RWPE2 (cell line): Measurements from ENCODE around the gene NR2F1.

ENCODE experiments used
- ATAC-seq: fragments of 200-7000 bp; cut with Tn5 transposase; 3 replicates; pipeline ENCODE4 v1.9.1; 2021; ENCODE audit warnings: low read depth
- DNase-seq: peaks from one replicate; pipeline ENCODE4 v3.0.0-alpha.2; 2020; ENCODE audit warnings: low spot score
- H3K27ac ChIP-seq: fragments of 450-650 bp; 2 replicates; pipeline ENCODE4 v1.5.1; 2017; ENCODE audit warnings: mild to moderate bottlenecking; ENCODE audit not compliant: poor library complexity, severe bottlenecking
- H3K27me3 ChIP-seq: fragments of 250-450 bp; sonication (Bioruptor Pico); 2 replicates; pipeline ENCODE4 v1.5.1; 2021; ENCODE audit warnings: mild to moderate bottlenecking, moderate library complexity; ENCODE audit not compliant: insufficient read depth, poor library complexity, severe bottlenecking
- H3K36me3 ChIP-seq: fragments of 250-450 bp; sonication (Bioruptor Pico); 2 replicates; pipeline ENCODE4 v1.5.1; 2020; ENCODE audit warnings: low read depth, mild to moderate bottlenecking, moderate library complexity
- H3K4me1 ChIP-seq: fragments of 250-450 bp; sonication (Bioruptor Pico); 2 replicates; pipeline ENCODE4 v1.5.1; 2021; ENCODE audit warnings: mild to moderate bottlenecking, moderate library complexity; ENCODE audit not compliant: insufficient read depth, poor library complexity, severe bottlenecking
- H3K4me3 ChIP-seq: fragments of 250-450 bp; sonication (Bioruptor Pico); 2 replicates; pipeline ENCODE4 v1.5.1; 2021; ENCODE audit warnings: mild to moderate bottlenecking, moderate library complexity; ENCODE audit not compliant: severe bottlenecking
- H3K9me3 ChIP-seq: fragments of 250-450 bp; sonication (Bioruptor Pico); 2 replicates; pipeline ENCODE4 v1.5.1; 2021; ENCODE audit warnings: mild to moderate bottlenecking, moderate library complexity; ENCODE audit not compliant: severe bottlenecking
- CTCF ChIP-seq: fragments of 450-650 bp; IDR thresholded peaks from one replicate; pipeline ENCODE4 v1.5.1; 2017; ENCODE audit warnings: mild to moderate bottlenecking, moderate library complexity; ENCODE audit not compliant: poor library complexity, severe bottlenecking

NR2F1 gene

GRCh38 chr5:93586736-93587596, 3.9 kb downstream of the NR2F1 start:
- Histone ChIP-seq H3K9me3 (no peaks in the 10 kb centered on the region), H3K4me1 (no peaks in the 10 kb centered on the region), H3K27me3 (peaks cover 11% of the 10 kb centered on the region), H3K4me3 (no peak overlapping the region), H3K27ac (no peak overlapping the region), H3K36me3 (no peaks in the 10 kb centered on the region)
- no peak for DNase-seq
- TF ChIP-seq CTCF, result no peak
- no peak for ATAC-seq

- H3K27ac ChIP-seq, result no peak overlapping the region
- no peak for ATAC-seq
- H3K27me3 ChIP-seq, result peaks cover 11% of the 10 kb centered on the region
- no peaks in the 10 kb centered on the region for H3K9me3 ChIP-seq
- H3K4me1 ChIP-seq, result no peaks in the 10 kb centered on the region
- H3K4me3 ChIP-seq, result no peak overlapping the region
- no peak for TF ChIP-seq CTCF
- H3K36me3 ChIP-seq, result no peaks in the 10 kb centered on the region
- no peak for DNase-seq
Measured at GRCh38 chr5:93587597-93588351, 4.8 kb downstream of the NR2F1 start.

DNA sequence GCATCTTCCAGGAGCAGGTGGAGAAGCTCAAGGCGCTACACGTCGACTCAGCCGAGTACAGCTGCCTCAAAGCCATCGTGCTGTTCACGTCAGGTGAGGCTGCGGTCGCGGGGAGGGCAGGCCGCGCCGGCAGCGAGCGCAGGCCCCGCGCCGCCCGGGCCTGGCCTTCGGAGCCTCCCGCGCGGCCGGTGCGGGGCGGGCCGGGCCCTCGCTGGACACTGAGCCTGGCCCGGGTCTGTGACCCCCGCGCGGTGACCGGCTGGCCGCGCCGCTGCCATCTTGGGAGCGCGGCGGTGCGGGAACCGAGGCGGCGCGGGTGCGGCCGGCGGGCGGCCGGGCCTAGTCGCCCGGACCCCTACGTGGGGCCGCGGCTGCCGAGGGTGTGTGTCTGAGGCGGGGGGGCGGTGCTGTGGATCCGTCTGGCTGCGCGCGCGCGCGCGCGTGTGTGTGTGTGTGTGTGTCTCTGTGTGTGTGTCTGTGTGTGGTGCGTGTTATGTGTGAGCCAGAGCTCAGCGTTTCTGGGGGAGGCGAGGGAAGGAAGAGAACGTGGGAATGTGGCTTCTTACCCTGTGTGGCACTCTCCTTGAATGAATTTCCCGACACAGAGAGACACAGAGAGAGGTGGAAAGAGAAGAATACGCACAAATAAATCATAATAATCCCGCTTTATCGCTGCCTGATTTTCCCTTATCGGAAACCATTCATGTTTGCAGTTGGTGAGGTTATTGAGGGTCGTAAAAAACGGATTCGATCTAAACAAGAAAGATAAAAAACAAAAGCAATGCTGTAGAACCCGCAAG, 5.5 kb downstream of the NR2F1 start:
- Histone ChIP-seq H3K27me3 (peaks cover 7% of the 10 kb centered on the region), H3K4me3 (no peak overlapping the region), H3K4me1 (no peaks in the 10 kb centered on the region), H3K36me3 (no peaks in the 10 kb centered on the region), H3K9me3 (no peaks in the 10 kb centered on the region), H3K27ac (no peak overlapping the region)
- TF ChIP-seq CTCF, result no peak
- ATAC-seq, result no peak
- DNase-seq, result no peak

DNA sequence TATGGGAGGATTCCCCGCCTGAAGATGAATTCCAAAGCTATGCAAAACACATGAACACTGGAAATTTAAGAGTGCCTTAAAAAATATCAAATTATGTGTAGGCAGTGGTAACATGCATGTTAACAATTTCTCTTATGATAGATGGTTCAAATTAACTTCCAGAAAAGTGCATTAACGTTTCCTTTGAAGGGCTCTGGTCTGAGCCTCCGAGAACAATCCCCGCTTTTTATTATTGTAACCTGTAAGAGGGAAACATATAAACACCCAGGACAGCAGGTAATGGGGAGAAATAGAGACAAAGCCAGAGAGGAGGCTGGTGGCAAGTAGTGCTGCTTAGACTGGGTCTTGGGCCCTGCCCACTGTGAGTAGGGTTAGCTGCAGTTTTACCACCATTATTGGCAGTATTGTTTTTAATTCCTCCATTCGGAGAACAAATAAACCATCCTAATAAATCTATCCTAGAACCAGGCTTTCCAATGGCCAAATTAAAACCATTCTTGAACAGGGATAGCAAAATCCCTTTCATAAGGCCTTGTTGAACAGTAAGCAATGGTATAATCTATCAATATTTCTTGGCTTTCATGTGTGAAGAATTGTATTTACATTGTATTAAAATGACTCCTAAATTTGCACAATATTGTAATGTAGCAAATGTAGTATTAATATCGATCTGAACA, 6.3 kb downstream of the NR2F1 start:
- Histone ChIP-seq H3K9me3 (no peaks in the 10 kb centered on the region), H3K4me1 (no peaks in the 10 kb centered on the region), H3K27ac (no peak overlapping the region), H3K36me3 (no peaks in the 10 kb centered on the region), H3K27me3 (peaks cover 7% of the 10 kb centered on the region), H3K4me3 (no peak overlapping the region)
- no peak for TF ChIP-seq CTCF
- ATAC-seq (no peak), DNase-seq (no peak)
